Effector memory CD4-positive, alpha-beta T cell (primary cell): ENCODE data around the gene NBDY.

Source experiments
- DNase-seq, 3 donors: peaks; one replicate each; pipeline ENCODE4 v3.0.0-alpha.2; 2020
- H3K27ac ChIP-seq: 2 replicates; pipeline ENCODE4 v1.7.0; 2013; ENCODE audit warnings: mild to moderate bottlenecking, low read length, moderate library complexity; ENCODE audit not compliant: insufficient read depth, poor library complexity, severe bottlenecking
- H3K27me3 ChIP-seq: replicated peaks from 2 replicates; pipeline ENCODE4 v1.7.0; 2013; ENCODE audit warnings: mild to moderate bottlenecking, low read length; ENCODE audit not compliant: insufficient read depth, control insufficient read depth, poor library complexity, severe bottlenecking
- H3K36me3 ChIP-seq: 2 replicates; pipeline ENCODE4 v1.7.0; 2013; ENCODE audit warnings: mild to moderate bottlenecking, low read length, moderate library complexity; ENCODE audit not compliant: control insufficient read depth, insufficient read depth
- H3K4me1 ChIP-seq: 2 replicates; pipeline ENCODE4 v1.7.0; 2013; ENCODE audit warnings: low read length, mild to moderate bottlenecking; ENCODE audit not compliant: control insufficient read depth, insufficient read depth, poor library complexity, severe bottlenecking
- H3K4me3 ChIP-seq: 2 replicates; pipeline ENCODE4 v1.7.0; 2013; ENCODE audit warnings: low read length, low read depth, mild to moderate bottlenecking; ENCODE audit not compliant: insufficient read depth, poor library complexity, severe bottlenecking
- H3K9me3 ChIP-seq: 2 replicates; pipeline ENCODE4 v1.7.0; 2013; ENCODE audit warnings: mild to moderate bottlenecking, low read length, moderate library complexity; ENCODE audit not compliant: control insufficient read depth

NBDY gene

GRCh38 chrX:56785442-56785841 is 56.4 kb downstream of the NBDY start:
- H3K9me3 ChIP-seq, result no peaks in the 10 kb centered on the region
- no peaks in the 10 kb centered on the region for H3K4me1 ChIP-seq

GRCh38 chrX:56786889-56787733 is 58.1 kb downstream of the NBDY start:
- Histone ChIP-seq H3K27me3 (no peaks in the 10 kb centered on the region), H3K27ac (no peak overlapping the region), H3K4me3 (no peak overlapping the region), H3K4me1 (no peaks in the 10 kb centered on the region), H3K36me3 (peaks cover 3% of the 10 kb centered on the region), H3K9me3 (no peaks in the 10 kb centered on the region)
- no peak for DNase-seq

More at GRCh38 chrX:56785442-56785841, 56.4 kb downstream of the NBDY start:
- Histone ChIP-seq H3K36me3 (peaks cover 3% of the 10 kb centered on the region), H3K27ac (no peak overlapping the region), H3K27me3 (no peaks in the 10 kb centered on the region), H3K4me3 (no peak overlapping the region)
- DNase-seq, result no peak

GRCh38 chrX:56787734-56788152 is 58.7 kb downstream of the NBDY start:
- Histone ChIP-seq H3K4me1 (no peaks in the 10 kb centered on the region), H3K36me3 (peaks cover 3% of the 10 kb centered on the region)

GRCh38 chrX:56788229-56788628 is 59.2 kb downstream of the NBDY start:
- Histone ChIP-seq H3K27me3 (no peaks in the 10 kb centered on the region), H3K36me3 (peaks cover 3% of the 10 kb centered on the region), H3K9me3 (no peaks in the 10 kb centered on the region), H3K4me3 (no peak overlapping the region), H3K27ac (no peak overlapping the region), H3K4me1 (no peaks in the 10 kb centered on the region)
- no peak for DNase-seq

More at GRCh38 chrX:56787734-56788152, 58.7 kb downstream of the NBDY start:
- no peak for DNase-seq
- no peak overlapping the region for H3K4me3 ChIP-seq
- no peaks in the 10 kb centered on the region for H3K9me3 ChIP-seq
- no peaks in the 10 kb centered on the region for H3K27me3 ChIP-seq
- H3K27ac ChIP-seq, result no peak overlapping the region

- Histone ChIP-seq H3K9me3 (no peaks in the 10 kb centered on the region), H3K27ac (no peak overlapping the region)
Observed at GRCh38 chrX:56788717-56789122, 59.7 kb downstream of the NBDY start.

GRCh38 chrX:56789518-56790070 is 60.6 kb downstream of the NBDY start:
- Histone ChIP-seq H3K4me3 (no peak overlapping the region), H3K36me3 (peaks cover 3% of the 10 kb centered on the region), H3K9me3 (no peaks in the 10 kb centered on the region), H3K27me3 (no peaks in the 10 kb centered on the region), H3K27ac (no peak overlapping the region), H3K4me1 (no peaks in the 10 kb centered on the region)
- no peak for DNase-seq

More at GRCh38 chrX:56788717-56789122, 59.7 kb downstream of the NBDY start:
- H3K27me3 ChIP-seq, result no peaks in the 10 kb centered on the region
- DNase-seq, result no peak
- no peaks in the 10 kb centered on the region for H3K4me1 ChIP-seq
- H3K36me3 ChIP-seq, result peaks cover 3% of the 10 kb centered on the region
- H3K4me3 ChIP-seq, result no peak overlapping the region

GRCh38 chrX:56790778-56791177 is 61.7 kb downstream of the NBDY start:
- Histone ChIP-seq H3K27ac (no peak overlapping the region), H3K4me3 (no peak overlapping the region), H3K27me3 (no peaks in the 10 kb centered on the region), H3K36me3 (peaks cover 3% of the 10 kb centered on the region), H3K4me1 (no peaks in the 10 kb centered on the region), H3K9me3 (no peaks in the 10 kb centered on the region)
- no peak for DNase-seq

DNA sequence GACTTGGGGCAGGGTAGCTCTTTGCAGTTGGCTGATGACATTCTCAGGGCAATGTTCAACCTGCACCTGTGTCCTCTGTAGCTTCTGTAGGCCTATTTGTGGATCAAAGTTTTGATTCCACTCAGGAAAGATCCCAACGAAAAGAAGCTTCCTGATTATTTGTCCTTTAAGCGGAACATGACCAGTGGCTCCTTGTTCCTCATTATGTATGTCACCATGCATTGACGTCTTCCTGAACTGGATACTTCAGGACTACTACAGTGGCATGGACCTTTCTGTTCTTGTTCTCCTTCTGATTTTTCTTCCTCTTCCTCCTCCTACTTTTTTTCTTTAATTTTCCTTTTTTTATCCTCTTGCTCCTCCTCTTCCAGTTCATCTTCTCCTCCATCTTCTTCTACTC is 62.4 kb downstream of the NBDY start:
- peaks cover 3% of the 10 kb centered on the region for H3K36me3 ChIP-seq

GRCh38 chrX:56792270-56793111 is 63.4 kb downstream of the NBDY start:
- no peak overlapping the region for H3K4me3 ChIP-seq
- no peak overlapping the region for H3K27ac ChIP-seq
- DNase-seq, result no peak
- no peaks in the 10 kb centered on the region for H3K9me3 ChIP-seq
- no peaks in the 10 kb centered on the region for H3K36me3 ChIP-seq
- no peaks in the 10 kb centered on the region for H3K27me3 ChIP-seq
- peaks cover under 1% of the 10 kb centered on the region for H3K4me1 ChIP-seq

More for the DNA sequence above, 62.4 kb downstream of the NBDY start:
- Histone ChIP-seq H3K9me3 (no peaks in the 10 kb centered on the region), H3K4me3 (no peak overlapping the region), H3K27ac (no peak overlapping the region), H3K27me3 (no peaks in the 10 kb centered on the region), H3K4me1 (no peaks in the 10 kb centered on the region)
- no peak for DNase-seq

DNA sequence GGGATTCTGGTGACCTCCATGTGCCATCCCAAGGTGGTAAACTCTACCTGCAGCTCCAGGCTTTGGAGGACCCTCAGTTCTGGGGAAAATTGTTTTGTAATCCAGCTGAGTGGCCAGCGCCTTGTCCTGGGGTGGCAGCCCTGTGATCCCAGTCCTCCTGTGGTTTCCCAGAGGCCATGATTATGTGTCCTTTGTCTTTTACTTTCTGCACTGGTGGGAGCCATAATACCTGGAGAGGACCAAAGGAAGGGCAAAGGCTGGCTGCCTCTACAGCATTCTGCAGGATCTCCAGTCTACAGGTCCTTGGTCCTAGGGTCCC is 64.0 kb downstream of the NBDY start:
- H3K9me3 ChIP-seq, result no peaks in the 10 kb centered on the region
- peaks cover 5% of the 10 kb centered on the region for H3K4me1 ChIP-seq
- no peaks in the 10 kb centered on the region for H3K36me3 ChIP-seq
- H3K4me3 ChIP-seq, result no peak overlapping the region
- DNase-seq, result no peak
- no peaks in the 10 kb centered on the region for H3K27me3 ChIP-seq
- no peak overlapping the region for H3K27ac ChIP-seq
